Chondrocyte (in vitro differentiated cells): Measurements from ENCODE around the gene ITPRIPL1. TPM values are rescaled to one million over a fixed set of nuclear protein-coding genes. Genes with fewer than 3 reads are reported as not detected.
A peak's percentile ranks its signal among the peaks of the same experiment; 100 is the strongest.

Source experiments
- DNase-seq: peaks from one replicate; pipeline ENCODE4 v3.0.0; 2021; ENCODE audit warnings: mixed read lengths, low spot score
- H3K27ac Mint-ChIP-seq: one replicate; pipeline ENCODE4 v1.8.0; 2021; ENCODE audit warnings: mild to moderate bottlenecking, moderate library complexity, mixed read lengths; ENCODE audit not compliant: unreplicated experiment
- H3K27me3 Mint-ChIP-seq: 2 replicates; pipeline ENCODE4 v1.8.0; 2021; ENCODE audit warnings: low read depth, mixed read lengths
- H3K36me3 Mint-ChIP-seq: 2 replicates; pipeline ENCODE4 v1.8.0; 2021; ENCODE audit warnings: low read depth, mixed read lengths
- H3K4me1 Mint-ChIP-seq: 2 replicates; pipeline ENCODE4 v1.8.0; 2021; ENCODE audit warnings: low read depth, mild to moderate bottlenecking, mixed read lengths
- H3K4me3 Mint-ChIP-seq: one replicate; pipeline ENCODE4 v1.8.0; 2021; ENCODE audit warnings: mild to moderate bottlenecking, moderate library complexity, mixed read lengths; ENCODE audit not compliant: unreplicated experiment
- H3K9me3 Mint-ChIP-seq: 2 replicates; pipeline ENCODE4 v1.8.0; 2021; ENCODE audit warnings: low read depth, mixed read lengths
- total RNA-seq: library from RNA; stranded (reverse); gene quantifications from 3 replicates; pipeline ENCODE4 v1.2.1, GENCODE V29; 2021
- TF ChIP-seq, protein P1 (sequence below): fragments of 200-600 bp; sonication (generic); IDR thresholded peaks from 2 replicates; pipeline ENCODE4 v1.5.0; 2021; ENCODE audit warnings: antibody characterized with exemption, mild to moderate bottlenecking, moderate library complexity

Gene ITPRIPL1
- total RNA-seq, 1 donor from 2014 or later = 2.8 TPM

DNA sequence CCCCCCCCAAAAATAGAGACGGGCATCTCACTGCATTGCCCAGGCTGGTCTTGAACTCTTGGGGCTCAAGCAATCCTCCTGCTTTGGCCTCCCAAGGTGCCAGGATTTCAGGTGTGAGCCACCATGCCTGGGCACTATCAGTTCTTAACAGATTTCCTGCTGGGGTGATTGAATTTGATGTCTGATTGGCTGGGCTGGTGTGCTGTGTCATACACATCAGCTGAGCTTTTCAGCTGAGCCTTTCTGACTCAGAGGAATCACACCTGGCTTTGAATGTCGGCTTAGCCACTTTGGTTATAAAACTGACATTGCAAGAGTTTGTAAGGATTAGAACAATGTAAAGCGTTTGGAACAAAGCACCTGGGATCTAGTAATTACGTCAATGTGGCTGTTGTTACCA lies 29.4 kb downstream of the ITPRIPL1 start:
- H3K27me3 Mint-ChIP-seq = no peaks in the 10 kb centered on the region
- peaks cover 32% of the 10 kb centered on the region for H3K4me1 Mint-ChIP-seq
- no peaks in the 10 kb centered on the region for H3K36me3 Mint-ChIP-seq
- H3K9me3 Mint-ChIP-seq = no peaks in the 10 kb centered on the region
- peak overlapping the region; percentile 96 for H3K27ac Mint-ChIP-seq
- no peak for DNase-seq
- no peak overlapping the region for H3K4me3 Mint-ChIP-seq
- TF ChIP-seq, protein P1, sequence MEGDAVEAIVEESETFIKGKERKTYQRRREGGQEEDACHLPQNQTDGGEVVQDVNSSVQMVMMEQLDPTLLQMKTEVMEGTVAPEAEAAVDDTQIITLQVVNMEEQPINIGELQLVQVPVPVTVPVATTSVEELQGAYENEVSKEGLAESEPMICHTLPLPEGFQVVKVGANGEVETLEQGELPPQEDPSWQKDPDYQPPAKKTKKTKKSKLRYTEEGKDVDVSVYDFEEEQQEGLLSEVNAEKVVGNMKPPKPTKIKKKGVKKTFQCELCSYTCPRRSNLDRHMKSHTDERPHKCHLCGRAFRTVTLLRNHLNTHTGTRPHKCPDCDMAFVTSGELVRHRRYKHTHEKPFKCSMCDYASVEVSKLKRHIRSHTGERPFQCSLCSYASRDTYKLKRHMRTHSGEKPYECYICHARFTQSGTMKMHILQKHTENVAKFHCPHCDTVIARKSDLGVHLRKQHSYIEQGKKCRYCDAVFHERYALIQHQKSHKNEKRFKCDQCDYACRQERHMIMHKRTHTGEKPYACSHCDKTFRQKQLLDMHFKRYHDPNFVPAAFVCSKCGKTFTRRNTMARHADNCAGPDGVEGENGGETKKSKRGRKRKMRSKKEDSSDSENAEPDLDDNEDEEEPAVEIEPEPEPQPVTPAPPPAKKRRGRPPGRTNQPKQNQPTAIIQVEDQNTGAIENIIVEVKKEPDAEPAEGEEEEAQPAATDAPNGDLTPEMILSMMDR = no peak

DNA sequence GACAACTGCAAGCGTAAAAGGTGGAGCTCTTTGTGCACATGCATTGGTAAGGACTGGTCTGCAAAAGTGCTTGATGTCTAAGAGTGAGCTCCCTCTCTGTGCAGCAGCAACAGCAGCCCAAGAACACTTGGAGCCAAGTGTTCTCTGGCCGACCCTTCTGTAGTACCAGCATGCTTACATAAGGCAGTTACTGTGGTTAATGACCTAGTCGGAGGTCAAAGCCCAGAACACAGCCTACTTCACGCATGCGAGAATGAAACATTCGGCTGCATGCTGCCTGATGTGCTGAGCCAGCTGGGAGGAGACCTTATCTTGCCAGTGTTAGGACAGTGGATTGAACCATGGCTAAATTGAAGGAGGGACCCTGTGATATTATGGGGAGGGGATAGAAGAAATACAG lies 31.8 kb downstream of the ITPRIPL1 start:
- TF ChIP-seq, protein P1 = no peak
- no peaks in the 10 kb centered on the region for H3K36me3 Mint-ChIP-seq
- H3K9me3 Mint-ChIP-seq = no peaks in the 10 kb centered on the region
- H3K27ac Mint-ChIP-seq = no peak overlapping the region
- H3K4me1 Mint-ChIP-seq = peaks cover 29% of the 10 kb centered on the region
- no peak overlapping the region for H3K4me3 Mint-ChIP-seq
- no peaks in the 10 kb centered on the region for H3K27me3 Mint-ChIP-seq
- DNase-seq = no peak

DNA sequence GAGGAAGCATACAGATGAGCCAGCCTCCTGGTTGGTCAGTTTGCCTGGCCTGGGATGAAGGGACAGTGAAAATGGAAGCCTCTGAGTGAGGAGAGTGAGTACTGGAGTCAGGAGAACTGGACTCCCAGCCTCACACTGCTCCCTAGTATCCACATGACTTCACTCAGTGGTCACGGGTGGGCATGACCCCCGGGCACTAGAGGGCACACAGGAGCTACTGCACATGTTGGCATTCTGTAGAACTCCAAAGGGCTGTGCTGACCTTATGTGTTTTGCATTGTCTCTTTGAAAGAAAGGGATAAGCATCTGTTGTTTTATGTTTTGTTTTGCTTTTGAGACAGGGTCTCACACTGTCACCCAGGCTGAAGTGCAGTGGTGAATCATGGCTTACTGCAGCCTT lies 34.2 kb downstream of the ITPRIPL1 start:
- no peaks in the 10 kb centered on the region for H3K36me3 Mint-ChIP-seq
- no peaks in the 10 kb centered on the region for H3K27me3 Mint-ChIP-seq

DNA sequence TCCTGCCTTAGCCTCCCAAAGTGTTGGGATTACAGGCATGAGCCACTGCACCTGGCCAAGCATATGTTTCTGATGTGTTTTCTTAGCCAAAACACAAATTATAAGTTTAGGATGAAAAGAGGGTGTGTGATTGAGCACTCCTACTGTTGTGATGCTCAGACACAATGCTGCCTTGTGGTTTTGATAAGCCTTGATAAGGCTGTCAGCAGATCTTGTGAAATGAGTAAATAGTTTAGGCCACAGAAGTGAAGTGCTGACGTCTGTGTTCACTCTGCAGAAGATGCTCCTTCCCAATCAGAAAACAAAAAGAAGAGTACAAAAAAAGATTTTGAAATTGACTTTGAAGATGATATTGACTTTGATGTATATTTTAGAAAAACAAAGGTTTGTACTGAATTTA lies 34.7 kb downstream of the ITPRIPL1 start:
- Mint-ChIP-seq H3K9me3 (no peaks in the 10 kb centered on the region), H3K4me3 (no peak overlapping the region), H3K27ac (no peak overlapping the region), H3K4me1 (peaks cover under 1% of the 10 kb centered on the region), H3K27me3 (no peaks in the 10 kb centered on the region), H3K36me3 (no peaks in the 10 kb centered on the region)
- DNase-seq = no peak
- TF ChIP-seq, protein P1 = no peak

More for the DNA sequence above, 34.2 kb downstream of the ITPRIPL1 start:
- no peak overlapping the region for H3K27ac Mint-ChIP-seq
- no peaks in the 10 kb centered on the region for H3K9me3 Mint-ChIP-seq
- DNase-seq = no peak
- H3K4me3 Mint-ChIP-seq = no peak overlapping the region
- TF ChIP-seq, protein P1 = peak; percentile 25
- peaks cover 6% of the 10 kb centered on the region for H3K4me1 Mint-ChIP-seq

- no peak overlapping the region for H3K4me3 Mint-ChIP-seq
Observed at GRCh38 chr2:96361751-96362150, 36.6 kb downstream of the ITPRIPL1 start.

More at GRCh38 chr2:96361751-96362150, 36.6 kb downstream of the ITPRIPL1 start:
- no peak overlapping the region for H3K27ac Mint-ChIP-seq
- no peak for DNase-seq
- no peaks in the 10 kb centered on the region for H3K9me3 Mint-ChIP-seq
- no peaks in the 10 kb centered on the region for H3K27me3 Mint-ChIP-seq
- H3K36me3 Mint-ChIP-seq = no peaks in the 10 kb centered on the region
- TF ChIP-seq, protein P1 = no peak
- H3K4me1 Mint-ChIP-seq = no peaks in the 10 kb centered on the region
